K562 (cell line): ENCODE data around the gene TCP11. TPM values are rescaled to one million over a fixed set of nuclear protein-coding genes. Genes with fewer than 3 reads are reported as not detected.

Experiments used
- ATAC-seq: fragments of 200-7000 bp; cut with Tn5 transposase; 3 replicates; pipeline ENCODE4 v1.9.1; 2020; ENCODE audit warnings: moderate library complexity
- BruUV-seq: library from RNA; stranded (reverse); fragments of 400-500 nt; replicated peaks from 2 replicates; lab custom pipeline; 2021; lab: Mats Ljungman, UMichigan
- CTCF ChIA-PET: fragments of 300-600 bp; formaldehyde crosslinking; extraction: SDS; loops from one replicate; lab custom pipeline; 2021; ENCODE audit warnings: low intra/inter-chr PET ratio; lab: Yijun Ruan, JAX
- POLR2A ChIA-PET: fragments of 300-600, 350-650 bp; sonication (Branson Sonifier 250); formaldehyde crosslinking; extraction: SDS; loops from one replicate; lab custom pipeline; 2021; ENCODE audit warnings: antibody characterized with exemption, inconsistent platforms; lab: Yijun Ruan, JAX
- DNase-seq, 4 experiments: peaks; one replicate each; pipeline versions ENCODE4 v3.0.0 to v3.0.0-alpha.2; 2011 to 2018; ENCODE audit warnings: low spot score in 3 of 4, mixed read lengths in 3 of 4; ENCODE audit errors: extremely low read depth in 1 of 4
- FAIRE-seq: peaks from 2 replicates; lab custom pipeline; 2011; peaks lifted over from hg19 to GRCh38; lab: Jason Lieb, UNC
- H2AFZ ChIP-seq: 2 replicates; pipeline ENCODE4 v1.6.0; 2011; ENCODE audit warnings: low read depth, low read length, control low read depth, inconsistent platforms
- H3K27ac ChIP-seq: fragments of 200-600 bp; 3 replicates; pipeline ENCODE4 v1.8.0; 2011; ENCODE audit warnings: low read depth, mild to moderate bottlenecking, control low read depth, inconsistent platforms, low read length, moderate library complexity, mixed read lengths; ENCODE audit errors: extremely low read depth
- H3K27me3 ChIP-seq, 2 experiments: fragments of 300-600 bp in 1 of 2; 2 replicates in 1 of 2; 3 replicates in 1 of 2; pipeline versions ENCODE4 v1.6.0 to v1.8.0; 2011; ENCODE audit warnings: inconsistent platforms in 2 of 2, low read length in 2 of 2, mild to moderate bottlenecking in 1 of 2, mixed read lengths in 1 of 2, moderate library complexity in 1 of 2; ENCODE audit not compliant: control insufficient read depth in 2 of 2, insufficient read depth in 2 of 2
- H3K36me3 ChIP-seq: fragments of 300-600 bp; 3 replicates; pipeline ENCODE4 v1.8.0; 2011; ENCODE audit warnings: mild to moderate bottlenecking, low read length, inconsistent platforms; ENCODE audit not compliant: control insufficient read depth, insufficient read depth
- H3K4me1 ChIP-seq, 2 experiments: fragments of 200-600 bp in 1 of 2; replicated peaks in 1 of 2; 2 replicates in 1 of 2; 3 replicates in 1 of 2; pipeline versions ENCODE4 v1.5.1 to v1.8.0; 2011; ENCODE audit warnings: inconsistent platforms in 2 of 2, low read length in 2 of 2, mild to moderate bottlenecking in 1 of 2, mixed read lengths in 1 of 2, moderate library complexity in 1 of 2; ENCODE audit not compliant: control insufficient read depth in 2 of 2, insufficient read depth in 2 of 2
- H3K4me2 ChIP-seq: 2 replicates; pipeline ENCODE4 v1.6.1; 2011; ENCODE audit warnings: low read length, control low read depth, inconsistent platforms, mixed read lengths; ENCODE audit not compliant: insufficient read depth
- H3K4me3 ChIP-seq: fragments of 200-600 bp; sonication (generic), shearing (Covaris generic); 2 replicates; pipeline ENCODE4 v1.5.1; 2016; ENCODE audit warnings: control low read depth, inconsistent platforms
- H3K79me2 ChIP-seq: fragments of 200-600 bp; 3 replicates; pipeline ENCODE4 v1.8.0; 2011; ENCODE audit warnings: low read length, inconsistent platforms; ENCODE audit not compliant: control insufficient read depth, insufficient read depth
- H3K9ac ChIP-seq, 2 experiments: 2 replicates each; pipeline versions ENCODE4 v1.6.0 to v1.6.1; 2011; ENCODE audit warnings: low read depth in 2 of 2, low read length in 2 of 2, control low read depth in 1 of 2, inconsistent platforms in 1 of 2, mild to moderate bottlenecking in 1 of 2, mixed read lengths in 1 of 2; ENCODE audit not compliant: insufficient read depth in 1 of 2
- H3K9me1 ChIP-seq: one replicate; pipeline ENCODE4 v1.6.0; 2011; ENCODE audit warnings: inconsistent platforms, mild to moderate bottlenecking, low read length, moderate library complexity; ENCODE audit not compliant: control insufficient read depth, insufficient read depth
- H3K9me3 ChIP-seq: replicated peaks from 2 replicates; pipeline ENCODE4 v1.5.1; 2011; ENCODE audit warnings: low read depth, low read length, inconsistent platforms; ENCODE audit not compliant: control insufficient read depth, insufficient read depth
- H4K20me1 ChIP-seq: replicated peaks from 2 replicates; pipeline ENCODE4 v1.6.1; 2011; ENCODE audit warnings: low read length, inconsistent platforms, mixed read lengths; ENCODE audit not compliant: control insufficient read depth, insufficient read depth
- IRF9 ChIP-seq: fragments of 450-650 bp; IDR thresholded peaks from 2 replicates; pipeline ENCODE4 v1.6.1; 2016; ENCODE audit warnings: missing biosample characterization, missing genetic modification characterization
- KLF10 ChIP-seq: fragments of 250-450 bp; sonication (Bioruptor Pico); IDR thresholded peaks from 2 replicates; pipeline ENCODE4 v1.6.1; 2021; ENCODE audit warnings: matching md5 sums
- LARP7 ChIP-seq: fragments of 450-650 bp; IDR thresholded peaks from 2 replicates; pipeline ENCODE4 v1.6.1; 2016
- MAFF ChIP-seq: IDR thresholded peaks from 2 replicates; pipeline ENCODE4 v1.6.1; 2012; ENCODE audit warnings: low read length, improper control_type of control experiment
- NR2C1 ChIP-seq, 2 experiments: fragments of 450-650 bp; IDR thresholded peaks; 2 replicates each; pipeline ENCODE4 v1.6.1; 2017; ENCODE audit warnings: mild to moderate bottlenecking in 2 of 2, antibody characterized with exemption in 1 of 2, inconsistent platforms in 1 of 2, missing compliant biosample characterization in 1 of 2, missing genetic modification characterization in 1 of 2
- RREB1 ChIP-seq: fragments of 250-450 bp; sonication (Bioruptor Pico); IDR thresholded peaks from 2 replicates; pipeline ENCODE4 v1.4.0; 2020
- SMARCC2 ChIP-seq: fragments of 450-650 bp; IDR thresholded peaks from 2 replicates; pipeline ENCODE4 v1.6.1; 2017; ENCODE audit warnings: antibody characterized with exemption, moderate library complexity, mild to moderate bottlenecking, low read depth
- TCF3 ChIP-seq: sonication (generic); formaldehyde crosslinking; IDR thresholded peaks from 2 replicates; pipeline ENCODE4 v1.4.0; 2020; ENCODE audit warnings: mild to moderate bottlenecking, missing genetic modification reagents
- ZNF696 ChIP-seq: fragments of 250-450 bp; sonication (Bioruptor Pico); conservative IDR thresholded peaks from 2 replicates; pipeline ENCODE4 v1.4.0; 2020; ENCODE audit warnings: mild to moderate bottlenecking, moderate library complexity
- ZNF780A ChIP-seq: fragments of 250-450 bp; sonication (Bioruptor Pico); IDR thresholded peaks from 2 replicates; pipeline ENCODE4 v1.5.0; 2021; ENCODE audit warnings: mild to moderate bottlenecking
- WGBS: fragments of 100-300 bp; shearing (Covaris generic); methylation state at CpG from one replicate; pipeline ENCODE4 v1.1.6; 2016; ENCODE audit warnings: low coverage, mixed read lengths; ENCODE audit not compliant: insufficient coverage; ENCODE audit errors: missing lambda C conversion rate; 5-methylcytosine and 5-hydroxymethylcytosine counted together
- in situ Hi-C: fragments of 300-500 bp; cut with MboI; formaldehyde crosslinking; loops from 4 replicates; pipeline ENCODE4 v1.15.0; 2018; ENCODE audit warnings: inconsistent platforms, mixed read lengths
- intact Hi-C: fragments of 100-400 bp; cut with micrococcal nuclease; formaldehyde crosslinking; loops from 2 replicates; pipeline ENCODE4 v1.14.2; 2022
- polyA plus RNA-seq, 8 experiments: library from polyadenylated mRNA; depleted of rRNA in 4 of 8; stranded (reverse) in 5 of 8; unstranded in 3 of 8; fragments of >200 nt; fragmentation: Nextera tagmentation in 2 of 8; fragmentation: Illumina TruSeq in 1 of 8; extraction: Ambion mirVana in 2 of 8; extraction: Trizol in 1 of 8; gene quantifications; 2 replicates each; pipeline versions ENCODE4 v1.2.1 to v1.2.3, GENCODE V29; 2011 to 2014; ENCODE audit warnings: inconsistent platforms in 1 of 8, missing spikeins in 1 of 8
- total RNA-seq, 7 experiments: library from RNA; depleted of rRNA in 6 of 7; stranded (reverse); fragments of >200 nt in 6 of 7; fragmentation: Illumina TruSeq in 2 of 7; extraction: Trizol in 2 of 7; gene quantifications; 2 replicates each; pipeline versions ENCODE4 v1.2.1 to v1.2.3, GENCODE V29; 2011 to 2021; ENCODE audit warnings: low replicate concordance in 1 of 7
- TF ChIP-seq, protein P1 (sequence below): sonication (generic); formaldehyde crosslinking; IDR thresholded peaks from 2 replicates; pipeline ENCODE4 v1.5.0; 2020; ENCODE audit warnings: missing genetic modification reagents
- TF ChIP-seq, protein P2 (sequence below): fragments of 250-450 bp; sonication (Bioruptor Pico); IDR thresholded peaks from 2 replicates; pipeline ENCODE4 v1.5.0; 2021; ENCODE audit warnings: mild to moderate bottlenecking, moderate library complexity

TCP11 gene
- total and polyA plus RNA-seq, 9 of the 15 experiments (the other 6 are each of a cell fraction or from before 2014, with no cell fraction given), result not detected

GRCh38 chr6:35073211-35073610 lies 67.9 kb downstream of the TCP11 start:
- Histone ChIP-seq H3K4me3 (no peak overlapping the region), H3K27ac (no peak overlapping the region), H3K36me3 (no peaks in the 10 kb centered on the region), H3K27me3 (no peaks in the 10 kb centered on the region), H2AFZ (no peak overlapping the region), H3K4me1 (no peaks in the 10 kb centered on the region; a peak in 1 of 5 replicates), H3K9ac (no peak overlapping the region), H4K20me1 (no peaks in the 10 kb centered on the region; the same call in 1 of the 2 replicates), H3K4me2 (no peak overlapping the region), H3K9me3 (no peaks in the 10 kb centered on the region), H3K79me2 (no peaks in the 10 kb centered on the region), H3K9me1 (no peaks in the 10 kb centered on the region)
- ChIA-PET CTCF (no interaction called here), POLR2A (interaction anchor here (0.7 kb wide), 2 partner anchors 18 to 1576 kb away, joined by 4 read pairs; no protein-coding TSS in a partner anchor)
- intact Hi-C loops, result no loop called here
- no TSS peak for BruUV-seq
- FAIRE-seq, result no peak
- DNase-seq, result no peak
- WGBS, result 66% methylated on average over 10 of the region's 10 CpGs
- in situ Hi-C loops, result no loop called here
- no peak for ATAC-seq
- TF ChIP-seq TCF3 (CRISPR knock-in tag) (no peak), IRF9 (tag) (no peak), RREB1 (no peak), MAFF (no peak), ZNF696 (no peak), KLF10 (no peak), LARP7 (no peak), ZNF780A (CRISPR knock-in tag) (no peak), SMARCC2 (no peak), NR2C1 (IDR thresholded peaks at IDR 0.05) (no peak), NR2C1 (tag; IDR thresholded peaks at IDR 0.05) (no peak)
- TF ChIP-seq, protein P1, sequence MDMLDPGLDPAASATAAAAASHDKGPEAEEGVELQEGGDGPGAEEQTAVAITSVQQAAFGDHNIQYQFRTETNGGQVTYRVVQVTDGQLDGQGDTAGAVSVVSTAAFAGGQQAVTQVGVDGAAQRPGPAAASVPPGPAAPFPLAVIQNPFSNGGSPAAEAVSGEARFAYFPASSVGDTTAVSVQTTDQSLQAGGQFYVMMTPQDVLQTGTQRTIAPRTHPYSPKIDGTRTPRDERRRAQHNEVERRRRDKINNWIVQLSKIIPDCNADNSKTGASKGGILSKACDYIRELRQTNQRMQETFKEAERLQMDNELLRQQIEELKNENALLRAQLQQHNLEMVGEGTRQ (CRISPR knock-in tag), result no peak
- TF ChIP-seq, protein P2, sequence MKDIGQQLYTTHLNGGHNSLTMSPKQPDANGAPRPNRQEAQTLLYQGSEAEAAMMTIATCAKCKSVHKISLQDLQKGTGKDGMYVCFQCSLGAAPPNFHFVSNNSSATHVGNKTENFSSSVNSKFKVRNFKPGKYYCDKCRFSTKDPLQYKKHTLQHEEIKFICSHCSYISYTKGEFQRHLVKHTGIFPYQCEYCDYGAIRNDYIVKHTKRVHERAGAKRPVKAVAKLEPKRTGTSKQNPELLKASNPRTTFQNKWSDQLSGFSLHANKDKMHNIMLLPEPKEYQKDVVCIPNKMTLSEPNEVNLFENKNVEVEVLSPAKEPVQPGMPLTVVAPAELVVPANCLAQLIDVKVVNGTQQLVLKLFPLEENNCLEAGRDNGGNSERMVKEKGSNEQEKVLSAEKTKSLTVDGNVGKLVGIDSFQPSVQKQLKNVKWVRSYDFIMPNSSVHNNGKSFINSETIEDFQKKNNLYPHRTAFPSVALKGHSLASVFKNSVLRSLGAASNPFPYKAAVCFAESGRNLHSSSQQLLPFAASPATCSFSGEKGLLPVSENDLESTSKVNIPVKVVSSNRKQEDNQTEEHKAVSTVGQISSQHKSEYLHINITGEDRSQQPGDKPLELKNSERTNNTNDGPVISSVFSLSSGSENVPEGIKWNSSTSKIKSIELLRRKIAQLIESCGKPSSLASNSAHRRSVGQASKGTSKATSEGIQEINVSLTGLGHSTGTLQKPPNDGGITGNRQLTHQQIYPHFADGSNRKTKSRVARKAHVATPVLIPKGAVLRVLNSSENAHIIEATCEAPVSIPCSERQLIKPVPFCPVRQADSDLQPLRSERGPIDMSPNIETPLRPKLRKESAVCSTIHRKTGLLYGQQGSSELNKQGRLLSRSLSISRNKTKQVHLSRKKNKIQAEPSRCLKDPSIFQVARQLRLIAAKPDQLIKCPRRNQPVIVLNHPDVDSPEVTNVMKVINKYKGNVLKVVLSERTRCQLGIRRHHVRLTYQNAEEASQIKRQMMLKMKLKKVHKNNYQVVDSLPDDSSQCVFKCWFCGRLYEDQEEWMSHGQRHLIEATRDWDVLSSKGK, result no peak
